H1 (cell line): ENCODE data around the gene PLCB2.

Experiments used
- ATF2 ChIP-seq: IDR thresholded peaks from 2 replicates; pipeline ENCODE4 v1.6.1; 2012; ENCODE audit warnings: low read length, inconsistent platforms
- CBX5 ChIP-seq: fragments of 300-800, 300-1000 bp; sonication (generic); IDR thresholded peaks from 2 replicates; pipeline ENCODE4 v1.7.1; 2016; ENCODE audit warnings: antibody characterized with exemption, low read length, low read depth
- CTCF ChIP-seq, 3 experiments: IDR thresholded peaks; 1 replicate in 2 of 3; 2 replicates in 1 of 3; pipeline versions ENCODE4 v1.5.1 to v1.6.1; 2011; ENCODE audit warnings: low read length in 3 of 3, mild to moderate bottlenecking in 3 of 3, inconsistent platforms in 2 of 3, low read depth in 1 of 3, moderate library complexity in 1 of 3; ENCODE audit not compliant: insufficient read depth in 1 of 3; ENCODE audit errors: control extremely low read depth in 1 of 3
- EP300 ChIP-seq, 2 experiments: IDR thresholded peaks; 1 replicate in 1 of 2; 2 replicates in 1 of 2; pipeline ENCODE4 v1.6.1; 2011 to 2012; ENCODE audit warnings: low read depth in 2 of 2, low read length in 2 of 2, mild to moderate bottlenecking in 2 of 2, borderline replicate concordance in 1 of 2, inconsistent platforms in 1 of 2, moderate library complexity in 1 of 2
- POLR2A ChIP-seq, 2 experiments: IDR thresholded peaks; 1 replicate in 1 of 2; 2 replicates in 1 of 2; pipeline ENCODE4 v1.6.1; 2011; ENCODE audit warnings: low read depth in 2 of 2, low read length in 2 of 2, mild to moderate bottlenecking in 2 of 2; ENCODE audit errors: control extremely low read depth in 1 of 2
- SRF ChIP-seq: IDR thresholded peaks from 2 replicates; pipeline ENCODE4 v1.6.1; 2011; ENCODE audit warnings: mild to moderate bottlenecking, low read depth, low read length, moderate library complexity
- USF2 ChIP-seq: IDR thresholded peaks from 2 replicates; pipeline ENCODE4 v1.6.1; 2011; ENCODE audit warnings: low read length, improper control_type of control experiment

GRCh38 chr15:40340740-40341400 lies 33.1 kb upstream of the PLCB2 start, which contains the start of gene CCDC9B:
- TF ChIP-seq CTCF (IDR thresholded peaks at IDR 0.05; ENCODE audit: control extremely low read depth in 1 of 3, insufficient read depth in 1 of 3, low read depth in 1 of 3, low read length in 3 of 3) (no peak), SRF (no peak), CBX5 (no peak), POLR2A (IDR thresholded peaks at IDR 0.05; ENCODE audit: control extremely low read depth in 1 of 2, low read depth in 2 of 2, low read length in 2 of 2) (no peak), USF2 (no peak), EP300 (IDR thresholded peaks at IDR 0.05; ENCODE audit: borderline replicate concordance in 1 of 2, low read depth in 2 of 2, low read length in 2 of 2) (no peak), ATF2 (no peak)
